Right renal cortex interstitium (tissue), 3 donors: ENCODE measurements around the gene COX20. TPM values are rescaled to one million over a fixed set of nuclear protein-coding genes. Genes with fewer than 3 reads are reported as not detected.
"Not testable (repeated sequence)": the region's sequence is repeated elsewhere in the genome, so short reads cannot be mapped to it uniquely, and the experiment has no call there.

Source experiments
- DNase-seq, 3 donors: peaks; one replicate each; pipeline ENCODE4 v3.0.0-alpha.2; 2013; ENCODE audit warnings: low read depth in 3 of 3, low spot score in 2 of 3
- polyA plus RNA-seq, 3 donors: library from polyadenylated mRNA; unstranded; fragments of 120-200 nt; gene quantifications; one replicate each; pipeline ENCODE4 v1.2.1, GENCODE V29; 2013; ENCODE audit not compliant: insufficient read length in 3 of 3

Gene COX20
- polyA plus RNA-seq, 3 donors = 105 to 111 (median 109) TPM

- DNase-seq = no peak
These were observed 14.3 kb upstream of the COX20 start for GRCh38 chr1:244821134-244821533.

DNA sequence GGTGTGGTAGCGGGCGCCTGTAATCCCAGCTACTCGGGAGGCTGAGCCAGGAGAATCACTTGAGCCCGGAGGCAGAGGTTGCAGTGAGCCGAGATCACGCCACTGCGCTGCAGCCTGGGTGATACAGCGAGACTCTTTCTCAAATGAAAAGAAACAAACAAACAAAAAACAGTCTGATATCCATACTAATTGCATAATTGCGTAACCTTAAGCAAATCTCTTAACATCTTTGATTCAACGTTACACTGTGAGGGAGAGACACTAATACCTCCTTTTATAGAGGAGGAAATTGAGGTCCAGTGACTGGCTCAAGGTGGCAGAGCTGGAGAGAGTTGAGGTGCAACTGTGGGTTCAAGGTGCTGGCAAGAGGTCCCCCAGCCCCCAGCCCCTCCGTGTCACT, 12.6 kb upstream of the COX20 start:
- DNase-seq = no peak

DNA sequence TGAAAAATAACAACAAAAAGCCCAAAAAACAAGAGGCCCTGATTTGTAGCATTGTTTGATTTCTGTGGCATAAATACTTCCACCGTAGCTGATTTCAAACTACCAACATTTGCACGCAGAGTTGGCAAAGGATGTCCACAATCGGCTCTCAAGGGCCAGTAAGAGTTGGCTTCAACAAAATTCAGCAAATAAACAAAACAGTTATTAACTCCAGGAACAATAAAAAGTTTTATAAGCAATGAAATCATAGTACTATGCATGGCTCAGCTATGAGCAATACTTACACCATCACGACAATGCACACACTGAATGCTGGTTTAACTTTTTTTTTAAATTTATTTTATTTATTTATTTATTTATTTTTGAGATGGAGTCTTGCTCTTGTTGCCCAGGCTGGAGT, 8.7 kb upstream of the COX20 start:
- DNase-seq = no peak

- no peak for DNase-seq
These were observed 4.8 kb upstream of the COX20 start for GRCh38 chr1:244830639-244831038.

DNA sequence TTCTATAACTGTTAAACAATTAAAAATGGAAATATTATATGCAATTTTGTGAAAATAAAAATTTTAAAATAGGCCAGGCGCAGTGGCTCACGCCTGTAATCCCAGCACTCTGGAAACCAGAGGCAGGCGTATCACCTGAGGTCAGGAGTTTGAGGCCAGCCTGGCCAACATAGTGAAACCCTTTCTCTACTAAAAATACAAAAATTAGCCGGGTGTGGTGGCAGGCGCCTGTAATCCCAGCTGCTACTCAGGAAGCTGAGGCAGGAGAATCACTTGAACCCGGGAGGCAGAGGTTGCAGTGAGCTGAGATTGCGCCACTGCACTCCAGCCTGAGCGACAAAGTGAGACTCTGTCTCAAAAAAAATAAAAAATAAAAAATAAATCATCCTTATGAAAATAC, 2.2 kb upstream of the COX20 start:
- DNase-seq = not testable (repeated sequence)

DNA sequence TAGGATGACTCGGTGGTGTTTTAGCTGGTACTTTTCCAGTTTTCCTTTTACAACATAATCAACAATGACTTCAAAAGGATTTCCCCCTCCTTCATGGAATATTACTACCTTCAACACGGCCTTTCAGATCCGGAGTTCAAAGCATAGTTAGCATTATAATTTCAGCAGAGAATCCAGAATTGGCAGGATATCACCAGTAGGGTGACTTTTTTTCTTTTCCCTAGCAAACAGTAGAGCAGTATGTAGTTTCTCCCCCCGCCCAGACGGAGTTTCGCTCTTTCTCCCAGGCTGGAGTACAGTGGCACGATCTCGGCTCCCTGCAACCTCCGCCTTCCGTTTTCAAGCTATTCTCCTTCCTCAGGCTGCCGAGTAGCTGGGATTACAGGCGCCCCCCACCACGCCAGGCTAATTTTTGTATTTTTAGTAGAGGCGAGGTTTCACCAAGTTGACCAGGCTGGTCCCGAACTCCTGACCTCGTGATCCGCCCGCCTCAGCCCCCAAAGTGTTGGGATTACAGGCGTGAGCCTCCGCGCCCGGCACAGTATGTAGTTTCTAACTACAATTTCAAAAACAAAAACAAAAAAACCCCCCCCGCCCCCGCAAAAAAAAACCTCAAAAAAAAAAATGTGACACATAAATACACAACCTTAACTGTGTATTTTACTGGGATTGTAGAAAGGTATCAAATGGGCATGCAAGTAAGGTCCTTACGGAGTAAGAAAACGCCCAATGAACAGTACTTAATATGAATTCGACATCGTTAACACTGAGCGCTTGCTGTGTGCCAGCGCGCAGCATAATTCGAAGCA, 1.5 kb upstream of the COX20 start:
- peak; percentile 46 to 65 (median 64) for DNase-seq

DNA sequence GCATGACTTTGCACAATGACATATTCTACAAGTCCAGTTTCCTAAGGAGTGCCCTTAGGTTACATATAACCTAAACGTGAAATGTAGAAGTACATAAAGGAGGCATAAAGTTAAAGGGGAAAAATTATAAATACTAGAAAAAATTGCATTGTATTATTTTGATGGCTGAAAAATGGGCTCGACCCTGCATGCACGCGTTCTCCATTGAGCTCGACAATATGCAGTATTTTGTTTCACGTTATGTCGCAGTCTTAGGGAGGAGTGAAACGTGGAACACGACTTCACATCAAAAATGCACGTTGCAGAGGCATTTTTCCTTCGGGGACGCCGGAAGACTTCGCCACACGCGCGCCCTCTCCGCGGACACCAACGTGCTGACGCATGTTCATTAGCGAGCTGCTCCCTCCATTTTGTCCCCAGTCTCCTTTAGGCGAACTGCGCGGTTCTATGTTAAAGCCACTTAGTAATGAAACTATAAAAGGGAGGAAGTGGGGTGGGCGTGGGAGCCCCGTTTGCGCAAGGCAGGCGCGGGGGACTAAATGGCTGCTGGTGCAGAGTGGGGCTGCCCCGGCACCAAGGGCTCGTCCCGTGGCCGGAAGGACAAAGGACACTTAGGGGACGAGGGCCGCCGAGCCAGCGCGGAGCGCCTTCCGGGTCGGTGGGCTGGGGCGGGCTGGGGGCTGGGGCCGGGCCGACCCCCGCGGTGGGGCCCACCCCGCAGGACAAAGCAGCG, 749 bp upstream of the COX20 start:
- peak; percentile 82 to 92 (median 89) for DNase-seq

DNA sequence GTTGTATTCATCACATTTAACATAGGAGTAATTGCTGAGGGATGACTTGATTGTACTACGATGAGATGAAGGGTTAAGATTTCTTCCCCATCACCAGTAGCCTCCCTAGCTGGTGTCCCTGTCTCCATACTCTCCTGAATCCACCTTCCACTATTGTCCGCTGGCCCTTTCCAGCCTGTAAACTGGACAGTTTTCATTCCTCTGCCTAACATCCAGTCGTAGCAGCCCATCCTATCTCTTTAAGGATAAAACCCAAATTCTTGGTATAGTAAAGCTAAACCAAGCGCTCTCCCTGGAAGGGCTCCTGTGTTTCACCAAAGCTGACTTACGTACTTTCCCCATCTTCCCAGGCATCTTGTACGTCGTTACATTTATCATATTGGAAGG, 670 bp downstream of the COX20 start:
- DNase-seq = peak in 1 of 3 donors; percentile 47

DNA sequence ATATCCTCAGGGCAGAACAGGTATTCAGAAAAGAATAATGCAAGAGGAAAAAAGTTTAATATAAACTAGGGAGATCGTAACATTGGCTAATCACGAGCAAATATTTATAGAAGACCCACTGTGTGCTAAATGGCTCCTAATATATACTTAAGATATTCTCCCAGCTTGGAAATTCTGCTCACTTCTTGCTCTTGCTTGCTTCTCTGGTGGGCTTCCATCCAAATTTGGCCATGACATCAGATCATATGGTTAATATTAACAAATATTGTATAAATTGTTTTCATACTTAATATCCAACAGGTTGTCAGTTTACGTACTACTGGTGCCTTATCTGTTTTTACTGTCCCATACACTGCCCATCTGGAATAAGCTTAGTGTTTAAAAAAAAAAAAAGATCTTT, 1.1 kb downstream of the COX20 start:
- no peak for DNase-seq

DNA sequence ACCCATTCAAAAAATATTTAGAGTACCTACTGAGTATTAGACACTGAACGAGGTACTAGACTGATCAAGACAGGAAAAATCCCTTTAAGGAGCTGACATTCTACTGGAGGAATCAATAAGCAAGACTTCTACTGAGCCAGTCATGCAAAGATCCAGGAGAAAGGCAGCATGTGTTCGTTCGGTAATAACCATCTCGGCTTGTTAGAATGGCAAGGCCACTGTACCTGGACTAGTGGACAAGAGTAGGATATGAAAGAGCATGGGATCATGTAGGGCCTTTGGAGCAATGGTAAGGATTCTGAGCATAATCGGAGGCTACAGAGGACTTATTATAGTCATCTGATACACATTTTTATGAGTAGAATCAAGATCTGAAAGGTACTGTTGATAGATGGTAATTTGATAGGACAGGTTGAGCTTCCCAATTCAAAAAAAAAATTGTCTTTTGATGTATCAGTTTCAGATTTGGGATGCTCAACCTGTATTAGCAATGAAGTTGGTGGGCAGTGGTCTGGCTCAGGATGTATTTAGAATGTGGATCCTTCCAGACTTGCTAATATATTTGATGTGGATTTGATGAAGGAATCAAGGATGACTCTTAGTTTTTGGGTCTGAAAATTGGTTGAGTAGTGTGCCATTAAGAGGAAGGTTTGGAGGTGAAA, 2.3 kb downstream of the COX20 start:
- DNase-seq = no peak

- DNase-seq = no peak
These were observed 4.2 kb downstream of the COX20 start for GRCh38 chr1:244839656-244840055.

DNA sequence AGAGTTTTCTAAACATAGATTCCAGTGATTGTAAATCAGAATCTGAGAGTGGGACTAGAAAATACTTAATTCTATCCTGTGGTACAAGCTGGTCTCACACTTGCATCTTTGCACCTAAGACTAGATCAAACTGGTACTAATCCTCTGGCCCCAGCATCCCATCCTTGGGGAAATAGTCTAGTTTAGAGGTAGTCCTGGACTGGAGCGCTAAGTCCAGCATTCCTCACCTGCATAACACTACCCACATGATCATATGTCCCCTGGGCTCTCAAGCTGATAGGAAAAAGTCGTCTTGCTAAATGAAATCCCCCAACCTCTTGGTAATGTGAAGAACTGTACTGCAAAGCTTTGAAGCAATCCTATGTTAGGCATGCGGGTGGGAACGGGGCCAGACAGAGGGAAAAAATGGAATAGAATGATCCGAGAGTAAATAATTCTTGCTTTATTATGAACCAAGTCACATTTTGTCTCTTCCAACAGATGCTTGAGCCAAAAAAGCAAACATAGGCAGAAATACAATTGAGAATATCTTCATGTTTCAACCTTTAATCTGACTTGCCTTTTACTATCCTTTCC, 4.8 kb downstream of the COX20 start:
- no peak for DNase-seq

DNA sequence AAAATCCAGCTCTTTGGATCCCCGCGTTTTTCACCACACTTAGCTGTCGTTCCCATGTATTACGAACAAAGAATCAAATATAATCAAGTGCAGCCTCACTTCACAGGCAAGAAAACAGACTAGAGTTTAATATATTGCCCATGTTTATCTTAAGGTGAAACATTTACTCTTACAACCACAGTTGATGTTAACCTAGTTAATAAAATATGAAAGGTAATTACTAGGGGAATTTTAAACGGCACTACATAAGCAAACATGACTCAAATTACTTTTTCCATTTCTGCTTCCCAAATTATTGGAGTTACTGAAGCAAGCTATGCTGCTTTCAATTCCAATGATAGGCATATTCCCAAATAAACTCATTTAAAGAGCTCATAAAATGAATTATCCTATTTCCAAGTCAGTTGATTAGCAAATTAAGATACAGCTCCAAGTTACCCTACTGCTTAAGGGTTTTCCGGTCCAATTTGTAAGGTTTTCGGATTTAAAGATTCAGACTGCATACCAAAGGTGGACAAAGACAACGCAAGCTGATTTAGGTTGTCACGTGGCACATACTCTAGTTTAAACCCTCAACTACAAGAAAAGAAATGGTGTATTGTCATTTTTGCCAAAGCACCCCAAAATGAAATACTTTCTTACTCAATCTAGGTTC, 5.9 kb downstream of the COX20 start:
- no peak for DNase-seq

DNA sequence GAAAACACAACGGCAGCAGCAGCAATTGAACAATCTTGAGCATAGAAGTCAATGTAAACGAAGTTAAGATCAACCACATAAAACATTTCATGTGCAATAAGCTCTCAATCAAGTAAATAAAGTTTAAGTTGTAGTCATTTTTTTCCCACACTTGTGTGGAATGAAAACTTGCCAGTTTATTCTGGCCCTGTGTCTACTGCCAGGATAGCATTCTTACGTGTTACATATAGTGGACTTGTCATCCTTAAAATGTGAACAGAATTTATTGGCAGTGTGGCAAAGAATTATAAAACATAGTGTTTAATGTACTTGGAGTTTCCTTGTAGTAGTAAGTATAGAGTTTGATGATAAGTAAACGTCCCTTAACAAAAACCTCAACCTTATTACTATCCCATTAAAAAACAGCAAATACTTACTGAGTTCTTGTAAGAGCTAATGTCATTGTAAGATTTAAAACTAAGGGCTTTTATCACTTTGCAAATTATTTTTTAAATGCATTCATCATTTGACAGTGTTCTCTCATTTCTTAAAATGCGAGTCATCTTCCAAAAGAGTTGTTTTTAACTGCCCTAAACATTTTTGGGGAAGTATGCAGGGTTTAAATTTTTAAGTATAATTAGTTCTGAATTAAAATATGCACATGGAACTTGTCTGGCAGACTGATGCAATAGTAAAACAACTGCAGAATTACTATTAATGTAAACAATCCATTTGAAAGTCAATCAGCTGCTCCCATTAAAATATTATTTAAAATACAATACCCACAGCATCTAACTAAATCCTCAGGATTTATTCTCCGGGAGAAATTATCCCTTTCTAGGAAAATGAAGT, 7.9 kb downstream of the COX20 start:
- no peak for DNase-seq

DNA sequence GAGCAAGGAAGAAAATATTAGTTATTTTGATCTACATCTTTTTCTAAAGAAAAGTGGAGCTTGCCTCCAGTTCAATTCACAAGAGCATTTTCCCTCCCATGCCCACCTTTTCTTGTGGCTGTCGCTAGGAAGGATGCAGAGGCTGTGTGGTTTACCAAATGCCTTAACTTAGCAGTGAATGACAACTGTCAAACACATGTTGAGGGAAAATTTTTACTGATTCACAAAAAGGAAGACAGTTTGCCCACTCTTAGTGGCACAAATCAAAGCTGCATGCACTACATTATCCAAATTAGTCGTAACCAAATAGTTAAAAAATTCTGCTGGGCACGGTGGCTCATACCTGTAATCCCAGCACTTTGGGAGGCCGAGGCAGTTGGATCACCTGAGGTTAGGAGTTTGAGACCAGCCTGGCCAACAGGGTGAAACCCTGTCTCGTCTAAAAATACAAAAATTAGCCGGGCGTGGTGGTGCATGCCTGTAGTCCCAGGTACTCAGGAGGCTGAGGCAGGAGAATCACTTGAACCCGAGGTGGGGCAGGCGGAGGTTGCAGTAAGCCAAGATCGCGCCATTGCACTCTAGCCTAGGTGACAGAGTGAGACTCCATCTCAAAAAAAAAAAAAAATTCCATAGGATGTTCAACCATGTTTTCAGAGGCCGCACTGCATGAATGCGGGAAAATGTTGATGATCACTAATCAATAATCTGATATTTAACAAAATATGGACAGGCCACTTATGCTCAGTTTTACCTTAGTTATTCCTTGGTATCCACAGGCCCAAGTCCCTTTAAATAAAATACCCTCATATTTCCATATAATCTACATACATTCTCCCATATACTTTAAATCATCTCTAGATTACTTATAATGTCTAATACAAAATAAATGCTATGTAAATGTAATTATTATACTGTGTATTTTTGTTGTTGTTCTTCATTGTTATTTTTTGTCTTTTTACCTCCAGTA, 9.0 kb downstream of the COX20 start:
- DNase-seq = no peak

DNA sequence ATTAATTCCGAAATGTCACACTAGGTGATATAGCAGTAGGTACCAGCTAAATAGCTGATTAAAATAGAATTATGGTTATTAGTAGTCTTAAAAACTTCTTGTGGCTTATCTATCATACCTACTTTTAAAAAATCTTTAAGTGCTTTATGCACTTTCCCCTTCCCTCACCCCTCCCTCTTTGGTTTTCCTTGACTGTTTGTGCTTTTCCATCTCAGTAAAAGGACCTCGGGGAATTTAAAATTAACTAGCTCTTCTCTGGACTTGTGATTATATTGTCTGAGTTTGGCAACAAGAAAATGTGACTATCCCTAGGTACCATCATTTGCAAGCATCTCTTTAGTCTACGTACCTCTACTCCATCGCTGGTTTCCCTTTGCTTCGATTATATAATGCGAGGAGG, 11.2 kb downstream of the COX20 start:
- DNase-seq = no peak

DNA sequence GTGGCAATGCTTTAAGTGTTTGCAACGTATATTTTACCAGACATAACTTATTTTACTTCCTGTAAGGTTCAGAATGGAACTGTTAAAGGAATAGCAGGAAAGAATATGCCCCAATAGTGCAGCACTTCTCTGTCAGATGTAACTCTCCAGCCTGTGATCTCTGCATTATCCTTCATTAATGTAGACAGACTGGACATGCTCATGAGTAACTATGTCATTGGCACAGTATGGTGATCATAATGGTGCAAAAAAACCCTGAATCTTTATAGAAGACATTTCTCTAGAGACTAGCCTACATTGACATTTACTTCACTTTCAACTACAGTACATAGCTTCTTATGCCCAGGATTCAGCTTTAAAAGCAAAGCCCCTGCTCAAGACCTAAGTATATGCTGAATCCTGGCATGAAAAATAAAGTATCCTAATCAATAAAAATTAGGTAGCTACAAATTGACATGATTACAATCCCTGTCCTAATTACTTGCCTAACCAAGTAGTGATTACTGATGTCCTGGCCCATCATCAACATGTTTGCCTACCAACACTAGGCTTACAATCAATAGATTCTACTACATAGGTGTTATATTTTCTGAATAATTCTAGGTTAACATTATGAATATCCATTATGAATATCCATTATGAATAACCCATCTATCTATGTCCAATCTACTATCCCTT, 13.9 kb downstream of the COX20 start:
- no peak for DNase-seq
